Prostate gland (tissue), 2 donors: ENCODE data around the gene SEPTIN1. TPM values are rescaled to one million over a fixed set of nuclear protein-coding genes. Genes with fewer than 3 reads are reported as not detected.
"Not testable (repeated sequence)": the region's sequence is repeated elsewhere in the genome, so short reads cannot be mapped to it uniquely, and the experiment has no call there.

Experiments used
- DNase-seq: peaks from one replicate; pipeline ENCODE4 v3.0.0-alpha.2; 2019; ENCODE audit warnings: low spot score
- H3K27ac ChIP-seq, 2 donors: fragments of 200-600 bp; sonication (generic); 2 replicates each; pipeline ENCODE4 v1.5.1; 2017 to 2019
- H3K27me3 ChIP-seq: fragments of 200-600 bp; sonication (generic); replicated peaks from 2 replicates; pipeline ENCODE4 v1.5.1; 2019; ENCODE audit not compliant: insufficient read depth
- H3K36me3 ChIP-seq, 2 donors: fragments of 200-600 bp; sonication (generic); 1 replicate in 1 of 2; 2 replicates in 1 of 2; pipeline versions ENCODE4 v1.5.1 to v1.8.1; 2017 to 2019
- H3K4me1 ChIP-seq: fragments of 200-600 bp; sonication (generic); replicated peaks from 2 replicates; pipeline ENCODE4 v1.5.1; 2019
- H3K4me3 ChIP-seq, 2 donors: fragments of 200-600 bp; sonication (generic); 2 replicates each; pipeline ENCODE4 v1.5.1; 2017 to 2019
- H3K9me3 ChIP-seq: fragments of 200-600 bp; sonication (generic); 2 replicates; pipeline ENCODE4 v1.5.1; 2017
- CTCF ChIP-seq, 4 experiments: fragments of 200-600 bp in 2 of 4; fragments of 450-650 bp in 2 of 4; sonication (generic) in 2 of 4; IDR thresholded peaks; 1 replicate in 3 of 4; 2 replicates in 1 of 4; pipeline ENCODE4 v1.5.1; 2016 to 2019; ENCODE audit warnings: antibody characterized with exemption in 4 of 4, mild to moderate bottlenecking in 2 of 4, moderate library complexity in 2 of 4
- POLR2A ChIP-seq: fragments of 450-650 bp; IDR thresholded peaks from one replicate; pipeline ENCODE4 v1.6.1; 2016; ENCODE audit warnings: antibody characterized with exemption, mild to moderate bottlenecking
- POLR2AphosphoS5 ChIP-seq: sonication (generic); formaldehyde crosslinking; IDR thresholded peaks from one replicate; pipeline ENCODE4 v1.6.1; 2017; ENCODE audit warnings: antibody characterized with exemption
- WGBS: methylation state at CpG from one replicate; pipeline ENCODE4 v1.1.5; 2018; 5-methylcytosine and 5-hydroxymethylcytosine counted together
- intact Hi-C: fragments of 100-400 bp; cut with DNase I; formaldehyde crosslinking; loops from one replicate; pipeline ENCODE4 v1.14.2; 2022
- total RNA-seq, 2 donors: library from RNA; depleted of rRNA; stranded (reverse); fragments of >200 nt; gene quantifications; one replicate each; pipeline ENCODE4 v1.1.0, GENCODE V29; 2016

The SEPTIN1 gene
- total RNA-seq, 2 donors from 2014 or later: 3.0 to 4.2 TPM

GRCh38 chr16:30399435-30400186 lies 17.2 kb upstream of the SEPTIN1 start:
- H3K27ac ChIP-seq: peak overlapping the region; percentile 82
- TF ChIP-seq POLR2AphosphoS5 (no peak), CTCF (IDR thresholded peaks at IDR 0.05) (no peak), POLR2A (no peak)
- H3K27me3 ChIP-seq: no peaks in the 10 kb centered on the region
- H3K9me3 ChIP-seq: no peaks in the 10 kb centered on the region
- intact Hi-C loops: loop anchor here (10.0 kb wide), 1 partner anchor 305 kb away; the partner anchor contains the start of genes TBX6 and YPEL3
- no peaks in the 10 kb centered on the region for H3K36me3 ChIP-seq
- 13% methylated on average over 12 of the region's 12 CpGs for WGBS
- peak overlapping the region; percentile 47 to 50 for H3K4me3 ChIP-seq
- no peak for DNase-seq
- H3K4me1 ChIP-seq: peaks cover 8% of the 10 kb centered on the region

GRCh38 chr16:30398661-30399434 lies 16.5 kb upstream of the SEPTIN1 start:
- H3K27ac ChIP-seq: peak overlapping the region; percentile 82
- intact Hi-C loops: no loop called here
- H3K36me3 ChIP-seq: no peaks in the 10 kb centered on the region

GRCh38 chr16:30397776-30398660 lies 15.7 kb upstream of the SEPTIN1 start:
- DNase-seq: no peak

More at GRCh38 chr16:30398661-30399434, 16.5 kb upstream of the SEPTIN1 start:
- H3K27me3 ChIP-seq: no peaks in the 10 kb centered on the region
- 84% methylated on average over 23 of the region's 23 CpGs for WGBS
- no peaks in the 10 kb centered on the region for H3K9me3 ChIP-seq
- DNase-seq: no peak
- TF ChIP-seq POLR2AphosphoS5: no peak
- TF ChIP-seq POLR2A: no peak
- TF ChIP-seq CTCF (IDR thresholded peaks at IDR 0.05): no peak
- peaks cover 8% of the 10 kb centered on the region for H3K4me1 ChIP-seq
- no peak overlapping the region for H3K4me3 ChIP-seq

GRCh38 chr16:30397056-30397455 lies 14.7 kb upstream of the SEPTIN1 start:
- Histone ChIP-seq H3K4me3 (no peak overlapping the region), H3K36me3 (no peaks in the 10 kb centered on the region), H3K4me1 (peaks cover 8% of the 10 kb centered on the region), H3K27ac (no peak overlapping the region), H3K9me3 (no peaks in the 10 kb centered on the region), H3K27me3 (no peaks in the 10 kb centered on the region)
- WGBS: 79% methylated on average over 4 of the region's 4 CpGs
- intact Hi-C loops: no loop called here
- DNase-seq: no peak
- no peak for TF ChIP-seq CTCF (IDR thresholded peaks at IDR 0.05)
- no peak for TF ChIP-seq POLR2AphosphoS5
- TF ChIP-seq POLR2A: no peak

More at GRCh38 chr16:30397776-30398660, 15.7 kb upstream of the SEPTIN1 start:
- Histone ChIP-seq H3K4me1 (peaks cover 8% of the 10 kb centered on the region), H3K27me3 (no peaks in the 10 kb centered on the region), H3K9me3 (no peaks in the 10 kb centered on the region), H3K36me3 (no peaks in the 10 kb centered on the region), H3K4me3 (no peak overlapping the region), H3K27ac (no peak overlapping the region)
- intact Hi-C loops: no loop called here
- TF ChIP-seq CTCF (IDR thresholded peaks at IDR 0.05): no peak
- no peak for TF ChIP-seq POLR2AphosphoS5
- no peak for TF ChIP-seq POLR2A
- WGBS: 90% methylated on average over 29 of the region's 42 CpGs

- DNase-seq, H3K27me3 ChIP-seq, intact Hi-C loops, H3K4me1 ChIP-seq, H3K36me3 ChIP-seq, H3K4me3 ChIP-seq, H3K9me3 ChIP-seq, H3K27ac ChIP-seq: not testable (repeated sequence)
- 73% methylated on average over 4 of the region's 4 CpGs for WGBS
Observed at GRCh38 chr16:30396627-30397026, 14.3 kb upstream of the SEPTIN1 start.
